ENCODE measurements around the gene SYMPK. TPM values are rescaled to one million over a fixed set of nuclear protein-coding genes. Genes with fewer than 3 reads are reported as not detected.

Gene SYMPK
- total and polyA plus RNA-seq, 2 experiments from 2014 or later: 66.6 to 78.7 TPM

DNA sequence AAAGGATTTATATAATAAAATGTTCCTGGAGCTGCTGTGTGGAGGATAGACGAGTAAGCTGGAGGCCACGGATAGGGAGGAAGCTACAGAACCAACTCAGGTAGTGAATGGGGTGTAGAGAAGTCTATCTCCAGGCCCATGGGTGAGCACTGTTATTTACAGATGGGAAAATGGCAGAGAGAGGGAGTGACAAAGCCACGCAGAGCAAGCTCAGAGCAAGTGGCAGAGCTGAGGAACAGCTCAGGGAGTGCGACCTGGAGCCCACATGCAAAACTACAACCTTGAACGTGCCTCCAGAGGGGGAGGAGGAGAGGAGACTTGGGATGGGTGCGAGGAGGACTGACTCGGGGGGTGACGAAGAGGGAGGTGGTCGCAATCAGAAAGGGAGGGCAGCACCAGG lies 34.4 kb downstream of the SYMPK start:
- Histone ChIP-seq H3K27me3 (no peaks in the 10 kb centered on the region), H3K9me3 (ENCODE audit: low read depth) (no peaks in the 10 kb centered on the region), H3K27ac (no peak overlapping the region), H3K4me3 (no peak overlapping the region), H3K4me1 (ENCODE audit: low read depth) (no peaks in the 10 kb centered on the region), H3K36me3 (peaks cover 36% of the 10 kb centered on the region)
- no peak for DNase-seq (ENCODE audit: low read depth in 1 of 2, low spot score in 1 of 2)
- TF ChIP-seq CTCF (IDR thresholded peaks at IDR 0.05; ENCODE audit: low read depth, low read length): no peak

DNA sequence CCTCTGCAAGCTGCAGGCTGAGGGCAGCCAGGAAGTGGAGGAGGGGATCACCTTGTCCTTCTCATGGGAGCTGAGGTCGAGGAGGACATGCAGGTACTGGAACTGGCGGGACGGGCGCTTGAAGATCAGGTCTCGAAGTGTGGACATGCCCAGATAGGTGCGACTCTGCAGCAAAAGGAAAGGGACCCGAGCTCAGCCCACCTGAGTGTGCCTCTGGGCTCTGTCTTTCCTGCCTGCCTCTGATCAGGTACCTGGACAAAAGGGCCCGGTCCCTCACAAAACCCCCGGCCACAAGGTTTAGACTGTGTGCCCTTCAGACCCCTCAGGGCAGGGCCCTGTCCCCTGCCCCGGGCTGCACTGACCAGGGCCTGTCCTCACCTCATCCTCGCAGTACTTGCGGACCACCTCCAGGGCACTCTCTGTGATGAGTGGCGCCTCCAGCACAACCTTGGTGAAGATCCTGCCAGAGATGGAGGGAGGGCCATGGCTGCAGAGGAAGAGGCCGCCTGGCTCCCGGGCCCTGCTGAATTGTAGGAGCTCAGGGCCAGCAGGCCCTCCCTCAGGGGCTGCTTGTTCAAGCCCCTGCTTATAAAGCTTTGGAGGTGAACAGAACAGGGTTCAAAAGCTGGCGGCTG lies 35.4 kb downstream of the SYMPK start:
- TF ChIP-seq CTCF (IDR thresholded peaks at IDR 0.05; ENCODE audit: low read depth, low read length): no peak
- DNase-seq (ENCODE audit: low read depth in 1 of 2, low spot score in 1 of 2): no peak
- Histone ChIP-seq H3K9me3 (ENCODE audit: low read depth) (no peaks in the 10 kb centered on the region), H3K27ac (no peak overlapping the region), H3K4me3 (no peak overlapping the region), H3K27me3 (no peaks in the 10 kb centered on the region), H3K4me1 (ENCODE audit: low read depth) (no peaks in the 10 kb centered on the region), H3K36me3 (peaks cover 38% of the 10 kb centered on the region)

- no peak for TF ChIP-seq CTCF (IDR thresholded peaks at IDR 0.05; ENCODE audit: low read depth, low read length)
- no peak for DNase-seq (ENCODE audit: low read depth in 1 of 2, low spot score in 1 of 2)
- Histone ChIP-seq H3K9me3 (ENCODE audit: low read depth) (no peaks in the 10 kb centered on the region), H3K4me1 (ENCODE audit: low read depth) (no peaks in the 10 kb centered on the region), H3K36me3 (peaks cover 37% of the 10 kb centered on the region), H3K27me3 (no peaks in the 10 kb centered on the region), H3K27ac (no peak overlapping the region), H3K4me3 (no peak overlapping the region)
These were observed 36.0 kb downstream of the SYMPK start for GRCh38 chr19:45826934-45827333.

- Histone ChIP-seq H3K9me3 (ENCODE audit: low read depth) (no peaks in the 10 kb centered on the region), H3K27me3 (no peaks in the 10 kb centered on the region), H3K36me3 (peaks cover 37% of the 10 kb centered on the region), H3K4me1 (ENCODE audit: low read depth) (no peaks in the 10 kb centered on the region), H3K4me3 (no peak overlapping the region), H3K27ac (no peak overlapping the region)
- no peak for DNase-seq (ENCODE audit: low read depth in 1 of 2, low spot score in 1 of 2)
- no peak for TF ChIP-seq CTCF (IDR thresholded peaks at IDR 0.05; ENCODE audit: low read depth, low read length)
These were observed 36.7 kb downstream of the SYMPK start for GRCh38 chr19:45825917-45826893.

GRCh38 chr19:45825263-45825605 lies 37.7 kb downstream of the SYMPK start:
- no peaks in the 10 kb centered on the region for H3K9me3 ChIP-seq (ENCODE audit: low read depth)
- peaks cover 38% of the 10 kb centered on the region for H3K36me3 ChIP-seq
- H3K27me3 ChIP-seq: no peaks in the 10 kb centered on the region
- H3K4me3 ChIP-seq: no peak overlapping the region
- no peak for TF ChIP-seq CTCF (IDR thresholded peaks at IDR 0.05; ENCODE audit: low read depth, low read length)
- no peak for DNase-seq (ENCODE audit: low read depth in 1 of 2, low spot score in 1 of 2)
- H3K27ac ChIP-seq: peak overlapping the region; percentile 24
- no peaks in the 10 kb centered on the region for H3K4me1 ChIP-seq (ENCODE audit: low read depth)

All from cardiac muscle cell (in vitro differentiated cells and primary cell).